Neutrophil (primary cell): ENCODE data around the gene C12orf42.

Source experiments
- H3K27ac ChIP-seq: fragments of 200-600 bp; sonication (generic); 2 replicates; pipeline ENCODE4 v1.5.1; 2016; ENCODE audit warnings: mild to moderate bottlenecking, moderate library complexity
- H3K27me3 ChIP-seq: fragments of 200-600 bp; sonication (generic); 2 replicates; pipeline ENCODE4 v1.6.0; 2016; ENCODE audit warnings: mild to moderate bottlenecking
- H3K36me3 ChIP-seq: fragments of 200-600 bp; sonication (generic); 2 replicates; pipeline ENCODE4 v1.5.1; 2017
- H3K4me1 ChIP-seq, 2 experiments: fragments of 200-600 bp in 1 of 2; sonication (generic) in 1 of 2; 1 replicate in 1 of 2; 2 replicates in 1 of 2; pipeline versions ENCODE4 v1.5.1 to v1.6.1; 2013 to 2016; ENCODE audit warnings: low read depth in 1 of 2, low read length in 1 of 2, mild to moderate bottlenecking in 1 of 2, moderate library complexity in 1 of 2; ENCODE audit not compliant: control insufficient read depth in 1 of 2, insufficient read depth in 1 of 2
- H3K4me3 ChIP-seq, 2 experiments: fragments of 200-600 bp in 1 of 2; sonication (generic) in 1 of 2; 1 replicate in 1 of 2; 2 replicates in 1 of 2; pipeline ENCODE4 v1.5.1; 2013 to 2016; ENCODE audit warnings: low read depth in 1 of 2, low read length in 1 of 2, mild to moderate bottlenecking in 1 of 2, moderate library complexity in 1 of 2
- H3K9me3 ChIP-seq: fragments of 200-600 bp; sonication (generic); 2 replicates; pipeline ENCODE4 v1.5.1; 2016
- TF ChIP-seq, protein P1 (sequence below): fragments of 200-600 bp; sonication (generic); IDR thresholded peaks from 2 replicates; pipeline ENCODE4 v1.5.1; 2016; ENCODE audit warnings: antibody characterized with exemption

Gene C12orf42

DNA sequence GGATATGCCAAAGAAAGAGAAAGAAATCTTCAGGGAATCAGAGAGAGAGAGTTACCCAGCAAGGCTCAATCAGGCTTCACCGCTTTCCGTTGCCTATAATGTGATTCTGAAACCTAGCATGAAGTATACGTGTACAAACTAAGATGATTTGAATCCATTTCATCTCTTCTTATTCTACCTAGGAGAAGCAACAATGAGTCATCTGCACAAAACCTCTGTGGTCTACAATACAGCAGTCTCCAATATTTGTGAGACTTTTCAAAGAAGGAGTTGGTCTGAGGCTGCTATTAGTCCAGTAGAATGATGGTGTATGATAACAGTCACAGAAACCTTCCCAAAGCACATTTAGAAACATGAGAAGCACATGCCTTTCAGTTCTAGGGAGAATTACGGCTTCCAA is 141.9 kb downstream of the C12orf42 start:
- TF ChIP-seq, protein P1, sequence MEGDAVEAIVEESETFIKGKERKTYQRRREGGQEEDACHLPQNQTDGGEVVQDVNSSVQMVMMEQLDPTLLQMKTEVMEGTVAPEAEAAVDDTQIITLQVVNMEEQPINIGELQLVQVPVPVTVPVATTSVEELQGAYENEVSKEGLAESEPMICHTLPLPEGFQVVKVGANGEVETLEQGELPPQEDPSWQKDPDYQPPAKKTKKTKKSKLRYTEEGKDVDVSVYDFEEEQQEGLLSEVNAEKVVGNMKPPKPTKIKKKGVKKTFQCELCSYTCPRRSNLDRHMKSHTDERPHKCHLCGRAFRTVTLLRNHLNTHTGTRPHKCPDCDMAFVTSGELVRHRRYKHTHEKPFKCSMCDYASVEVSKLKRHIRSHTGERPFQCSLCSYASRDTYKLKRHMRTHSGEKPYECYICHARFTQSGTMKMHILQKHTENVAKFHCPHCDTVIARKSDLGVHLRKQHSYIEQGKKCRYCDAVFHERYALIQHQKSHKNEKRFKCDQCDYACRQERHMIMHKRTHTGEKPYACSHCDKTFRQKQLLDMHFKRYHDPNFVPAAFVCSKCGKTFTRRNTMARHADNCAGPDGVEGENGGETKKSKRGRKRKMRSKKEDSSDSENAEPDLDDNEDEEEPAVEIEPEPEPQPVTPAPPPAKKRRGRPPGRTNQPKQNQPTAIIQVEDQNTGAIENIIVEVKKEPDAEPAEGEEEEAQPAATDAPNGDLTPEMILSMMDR, result no peak
- no peak overlapping the region for H3K27ac ChIP-seq
- H3K9me3 ChIP-seq, result no peaks in the 10 kb centered on the region
- H3K4me1 ChIP-seq, result no peaks in the 10 kb centered on the region
- no peak overlapping the region for H3K4me3 ChIP-seq
- H3K36me3 ChIP-seq, result no peaks in the 10 kb centered on the region
- H3K27me3 ChIP-seq, result no peaks in the 10 kb centered on the region

DNA sequence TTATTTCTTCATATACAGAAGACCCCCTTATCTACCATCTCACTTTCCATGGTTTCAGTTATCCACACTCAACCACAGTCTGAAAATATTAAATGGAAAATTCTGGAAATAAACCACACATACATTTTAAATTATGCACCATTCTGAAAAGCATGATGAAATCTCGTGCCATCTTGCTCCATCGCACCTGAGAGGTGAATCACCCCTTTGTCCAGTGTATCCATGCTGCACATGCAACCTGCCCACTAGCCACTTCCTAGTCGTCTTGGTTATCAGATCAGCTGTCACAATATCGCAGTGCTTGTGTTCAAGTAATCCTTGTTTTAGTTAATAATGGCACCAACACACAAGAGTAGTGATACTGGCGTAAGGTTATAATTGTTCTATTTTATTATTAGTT is 145.7 kb downstream of the C12orf42 start:
- Histone ChIP-seq H3K36me3 (no peaks in the 10 kb centered on the region), H3K4me3 (no peak overlapping the region), H3K9me3 (no peaks in the 10 kb centered on the region), H3K27ac (no peak overlapping the region), H3K4me1 (no peaks in the 10 kb centered on the region), H3K27me3 (no peaks in the 10 kb centered on the region)
- TF ChIP-seq, protein P1, result no peak

DNA sequence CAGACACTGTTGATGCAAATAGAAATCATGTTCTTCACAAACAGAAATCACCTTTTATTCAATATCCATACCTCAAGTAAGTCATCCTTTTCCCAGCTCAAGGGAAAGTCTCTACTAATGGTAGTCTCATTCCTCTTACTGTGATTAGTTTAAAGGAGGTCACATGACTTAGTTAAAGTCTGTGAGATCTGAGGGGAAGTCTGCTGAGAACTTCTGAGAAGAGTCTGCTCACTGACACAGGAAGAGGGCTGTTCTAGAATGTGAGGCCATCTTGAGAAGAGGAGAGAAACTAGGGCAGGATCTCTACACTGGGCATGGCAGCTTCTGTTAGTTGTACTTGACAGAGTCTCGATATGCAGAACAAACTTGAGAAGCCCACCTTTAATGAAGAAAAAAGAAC is 146.8 kb downstream of the C12orf42 start:
- Histone ChIP-seq H3K4me1 (no peaks in the 10 kb centered on the region), H3K27ac (no peak overlapping the region), H3K9me3 (no peaks in the 10 kb centered on the region), H3K4me3 (no peak overlapping the region), H3K36me3 (no peaks in the 10 kb centered on the region), H3K27me3 (no peaks in the 10 kb centered on the region)
- TF ChIP-seq, protein P1, result no peak

DNA sequence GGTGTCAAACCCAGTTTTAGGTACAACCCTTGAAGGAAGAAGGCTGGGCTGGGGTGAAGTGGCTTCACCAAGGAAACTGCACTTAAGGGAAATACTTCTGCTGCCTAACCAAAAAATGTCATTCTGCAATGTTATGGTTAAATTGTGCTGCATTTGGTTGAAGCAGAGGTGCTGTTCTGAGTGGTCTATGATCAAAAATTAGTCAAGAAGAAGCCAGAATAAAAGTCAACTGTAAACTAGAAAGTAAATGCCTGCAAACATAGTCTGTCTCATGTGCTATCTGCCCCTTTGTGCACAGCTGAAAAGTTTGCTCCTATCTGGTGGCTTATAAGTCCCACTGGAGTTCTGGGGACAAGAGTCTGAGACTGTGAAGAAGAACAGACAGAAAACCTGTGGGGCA is 158.8 kb downstream of the C12orf42 start:
- H3K36me3 ChIP-seq, result no peaks in the 10 kb centered on the region
- H3K27ac ChIP-seq, result no peak overlapping the region
- no peak overlapping the region for H3K4me3 ChIP-seq
- no peaks in the 10 kb centered on the region for H3K4me1 ChIP-seq
- no peaks in the 10 kb centered on the region for H3K9me3 ChIP-seq
- no peaks in the 10 kb centered on the region for H3K27me3 ChIP-seq
- TF ChIP-seq, protein P1, result no peak

DNA sequence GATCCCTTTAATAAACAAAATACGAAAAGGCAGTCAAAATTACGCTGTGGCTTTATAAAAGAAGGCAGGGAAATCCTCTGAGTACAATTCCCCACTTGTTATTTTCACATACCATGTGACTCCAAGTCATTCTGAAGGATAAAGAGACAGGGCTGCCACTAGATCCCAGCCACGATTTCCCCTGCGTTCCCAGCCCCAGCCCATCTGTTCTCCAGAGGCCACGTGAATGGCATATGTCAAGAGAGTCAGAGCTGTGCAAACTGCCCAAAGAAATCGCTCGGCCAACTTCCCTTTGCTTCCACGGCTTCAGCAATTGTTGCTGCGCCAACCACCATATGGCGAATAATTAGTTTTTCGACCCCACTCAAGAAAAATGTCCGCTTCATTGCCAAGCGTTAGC is 161.3 kb downstream of the C12orf42 start:
- H3K9me3 ChIP-seq, result no peaks in the 10 kb centered on the region
- no peaks in the 10 kb centered on the region for H3K4me1 ChIP-seq
- H3K27ac ChIP-seq, result no peak overlapping the region
- no peaks in the 10 kb centered on the region for H3K36me3 ChIP-seq
- TF ChIP-seq, protein P1, result no peak
- no peaks in the 10 kb centered on the region for H3K27me3 ChIP-seq
- no peak overlapping the region for H3K4me3 ChIP-seq

DNA sequence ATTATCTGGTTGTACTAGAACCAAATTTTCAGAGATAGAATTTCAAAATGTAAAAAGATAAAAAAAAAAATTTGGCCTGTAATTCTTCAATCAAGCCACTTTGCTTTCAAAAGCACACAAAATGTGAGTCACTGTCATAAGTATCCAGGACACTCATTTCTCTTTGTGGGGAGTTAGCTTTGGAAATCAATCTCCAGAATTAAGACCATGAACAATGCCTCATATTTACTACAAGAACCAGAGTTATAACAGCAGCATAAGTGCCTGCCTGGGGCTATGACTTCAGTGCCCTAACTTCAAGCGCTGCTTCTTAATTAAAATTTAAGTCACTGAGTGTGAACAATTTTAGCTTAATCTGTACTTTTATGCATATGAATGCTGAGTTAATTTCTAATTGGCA is 162.1 kb downstream of the C12orf42 start:
- Histone ChIP-seq H3K27me3 (no peaks in the 10 kb centered on the region), H3K9me3 (no peaks in the 10 kb centered on the region)
- TF ChIP-seq, protein P1, result no peak

More for the DNA sequence above, 162.1 kb downstream of the C12orf42 start:
- no peaks in the 10 kb centered on the region for H3K4me1 ChIP-seq
- no peak overlapping the region for H3K4me3 ChIP-seq
- no peaks in the 10 kb centered on the region for H3K36me3 ChIP-seq
- no peak overlapping the region for H3K27ac ChIP-seq
